ENCODE results near the gene USP19.

USP19 gene

GRCh38 chr3:49134471-49135265 is 14.0 kb upstream of the USP19 start:
- DNase-seq (ENCODE audit: low read depth) = no peak

GRCh38 chr3:49133226-49133951 is 12.8 kb upstream of the USP19 start:
- DNase-seq (ENCODE audit: low read depth) = peak; percentile 82

DNA sequence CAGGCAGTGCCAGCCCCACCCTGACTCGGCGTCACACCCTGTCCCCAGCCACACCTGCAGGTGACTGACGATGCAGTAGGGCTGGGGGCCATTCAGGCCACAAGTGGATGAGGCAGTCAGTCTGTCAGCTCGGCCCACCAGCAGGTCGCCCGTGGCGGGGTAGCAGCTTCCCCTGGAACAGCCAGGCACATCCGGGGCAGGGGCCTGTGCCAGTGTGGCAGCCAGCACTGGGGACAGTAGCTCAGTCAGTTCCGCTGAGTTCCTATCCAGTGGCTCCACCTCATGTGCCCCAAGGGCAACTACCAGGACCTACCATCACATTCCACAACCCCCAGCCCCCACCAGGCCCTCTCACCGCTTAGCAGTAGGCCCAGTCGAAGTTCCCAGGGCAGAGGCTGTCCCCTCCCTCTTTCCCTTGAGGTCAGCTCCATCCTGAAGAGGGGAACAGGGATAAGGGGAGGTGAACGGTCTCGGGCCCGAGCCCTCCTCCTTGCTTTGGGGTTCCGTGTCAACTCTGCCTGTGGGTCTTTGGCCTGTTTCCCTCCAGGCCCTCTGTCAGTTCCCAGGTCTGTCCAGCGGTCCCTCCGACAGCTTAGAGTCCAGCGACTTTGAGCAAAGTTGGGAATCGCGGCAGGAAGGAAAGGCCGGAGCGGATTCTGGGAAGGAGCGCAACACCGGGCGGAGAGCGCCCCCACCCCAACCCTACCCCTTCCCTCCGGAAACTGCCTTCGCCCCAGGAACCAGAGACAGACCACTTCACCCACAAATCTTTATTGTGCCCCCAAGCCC is 12.0 kb upstream of the USP19 start, which contains the start of gene LAMB2:
LAMB2 (minus strand) TSS at position 614 of the 789 bp plus-strand sequence; CDS start at position 431, 183 bp downstream.
- DNase-seq (ENCODE audit: low read depth) = peak; percentile 69

GRCh38 chr3:49132073-49132436 is 11.4 kb upstream of the USP19 start:
- DNase-seq (ENCODE audit: low read depth) = no peak

DNA sequence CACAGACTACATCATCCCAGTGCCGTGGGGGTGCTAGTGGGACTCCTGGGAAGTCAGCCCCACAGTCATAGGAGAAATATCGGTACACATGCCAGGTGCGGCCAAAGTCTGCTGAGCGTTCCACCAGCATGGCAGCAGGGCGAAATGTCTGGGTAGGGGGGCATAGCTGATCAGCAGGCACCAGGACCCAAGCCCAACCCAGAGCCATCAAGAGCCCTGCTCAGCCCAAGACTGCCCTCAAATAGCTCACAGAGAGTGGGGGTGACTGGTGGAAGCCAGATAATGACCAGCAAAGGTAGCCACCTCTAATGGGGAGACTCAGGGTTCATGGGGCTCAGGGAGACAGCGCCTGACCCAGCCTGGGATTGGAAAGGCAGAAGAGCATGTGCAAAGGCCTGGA is 11.0 kb upstream of the USP19 start:
- DNase-seq (ENCODE audit: low read depth) = no peak

GRCh38 chr3:49131040-49131439 is 10.4 kb upstream of the USP19 start:
- no peak for DNase-seq (ENCODE audit: low read depth)

DNA sequence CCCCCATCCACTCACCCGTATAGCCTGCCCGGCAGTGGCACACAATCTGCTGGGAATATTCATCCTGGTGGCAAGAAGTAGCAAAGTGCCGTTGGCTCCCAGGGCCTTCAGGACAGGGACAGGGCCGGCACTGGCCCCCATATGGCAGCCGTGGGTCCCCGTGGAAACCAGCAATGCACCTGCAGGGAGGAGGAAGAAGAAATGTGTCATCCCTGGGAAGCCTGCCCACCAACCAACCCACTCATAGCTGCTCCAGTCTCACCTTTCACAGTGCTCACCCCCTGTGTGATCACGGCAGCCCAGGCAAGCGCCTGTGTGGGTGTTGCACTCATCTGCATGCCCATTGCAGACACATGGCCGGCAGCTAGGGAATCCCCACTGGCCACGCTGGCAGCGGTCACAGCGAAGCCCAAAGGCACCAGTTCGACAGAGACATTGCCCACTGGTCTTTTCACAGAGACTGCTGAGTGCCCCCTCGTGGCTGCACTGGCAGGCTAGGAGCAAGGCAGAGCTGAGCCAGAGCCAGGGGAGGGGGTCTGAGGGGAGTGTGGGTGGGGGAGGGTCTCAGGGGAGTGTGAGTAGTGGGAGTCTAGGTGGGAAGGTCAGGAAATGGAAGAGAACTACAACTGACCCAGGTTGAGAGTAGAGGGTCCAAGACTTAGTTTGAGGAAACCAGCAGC is 4.5 kb upstream of the USP19 start:
- DNase-seq (ENCODE audit: low read depth) = no peak

DNA sequence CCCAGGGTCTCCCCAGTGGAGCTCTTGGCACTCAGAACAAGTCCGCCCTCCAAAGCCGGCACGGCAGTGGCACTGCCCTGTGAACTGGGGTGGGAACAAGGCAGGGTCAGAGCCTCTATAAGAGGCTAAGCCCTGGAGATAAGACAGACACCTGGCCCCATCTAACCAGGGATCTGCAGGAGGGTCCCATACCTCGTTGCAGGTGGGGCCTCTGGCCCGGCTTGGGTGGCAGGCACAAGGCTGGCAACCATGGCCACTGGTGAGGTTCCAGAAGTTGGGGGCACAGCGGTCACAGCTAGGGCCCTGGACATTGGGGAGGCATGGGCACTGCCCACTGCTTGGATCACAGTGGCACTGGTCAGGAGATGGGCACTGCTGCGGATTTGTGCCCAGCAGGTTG is 3.6 kb upstream of the USP19 start:
- DNase-seq (ENCODE audit: low read depth) = no peak

GRCh38 chr3:49123687-49124086 is 3.1 kb upstream of the USP19 start:
- no peak for DNase-seq (ENCODE audit: low read depth)

- DNase-seq (ENCODE audit: low read depth) = no peak
Measured at GRCh38 chr3:49122886-49123545, 2.4 kb upstream of the USP19 start.

DNA sequence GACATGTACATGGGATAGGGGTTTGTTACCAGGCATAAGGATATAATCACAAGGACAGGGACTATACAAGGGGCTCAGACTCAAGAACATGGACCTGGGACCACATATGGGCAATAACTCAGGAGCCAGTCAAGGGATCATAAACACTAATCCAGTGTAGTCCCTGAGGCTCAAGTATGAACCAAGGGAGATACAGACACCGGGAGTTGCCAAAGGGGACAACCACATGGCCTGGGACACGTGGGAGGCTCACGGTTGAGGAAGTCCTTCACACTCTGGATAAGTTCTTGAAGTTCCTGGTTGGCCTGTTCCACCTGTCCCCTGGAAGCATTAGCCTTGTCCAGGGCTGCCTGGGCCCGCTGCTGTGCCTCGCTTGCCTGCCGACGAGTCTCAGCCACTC is 1.8 kb upstream of the USP19 start:
- no peak for DNase-seq (ENCODE audit: low read depth)

DNA sequence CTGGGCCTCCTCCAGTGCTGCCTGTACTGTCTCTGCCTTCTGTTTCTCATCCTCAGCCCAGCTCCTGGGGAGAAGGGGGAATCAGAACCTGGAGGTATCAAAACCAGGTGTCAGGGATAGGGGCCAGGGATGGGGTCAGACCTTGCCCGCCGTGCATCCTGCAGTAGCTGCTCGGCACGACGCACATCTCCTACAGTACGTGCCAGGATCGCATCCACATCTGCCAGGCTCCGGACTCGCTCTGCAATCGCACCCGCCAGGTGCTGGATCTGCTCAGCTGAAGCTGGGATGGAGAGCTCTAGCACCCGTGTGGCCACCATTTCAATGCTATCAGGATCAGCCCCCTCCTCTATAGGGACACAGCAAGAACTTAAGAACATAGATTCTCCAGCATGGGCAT is 1.4 kb upstream of the USP19 start:
- DNase-seq (ENCODE audit: low read depth) = no peak

DNA sequence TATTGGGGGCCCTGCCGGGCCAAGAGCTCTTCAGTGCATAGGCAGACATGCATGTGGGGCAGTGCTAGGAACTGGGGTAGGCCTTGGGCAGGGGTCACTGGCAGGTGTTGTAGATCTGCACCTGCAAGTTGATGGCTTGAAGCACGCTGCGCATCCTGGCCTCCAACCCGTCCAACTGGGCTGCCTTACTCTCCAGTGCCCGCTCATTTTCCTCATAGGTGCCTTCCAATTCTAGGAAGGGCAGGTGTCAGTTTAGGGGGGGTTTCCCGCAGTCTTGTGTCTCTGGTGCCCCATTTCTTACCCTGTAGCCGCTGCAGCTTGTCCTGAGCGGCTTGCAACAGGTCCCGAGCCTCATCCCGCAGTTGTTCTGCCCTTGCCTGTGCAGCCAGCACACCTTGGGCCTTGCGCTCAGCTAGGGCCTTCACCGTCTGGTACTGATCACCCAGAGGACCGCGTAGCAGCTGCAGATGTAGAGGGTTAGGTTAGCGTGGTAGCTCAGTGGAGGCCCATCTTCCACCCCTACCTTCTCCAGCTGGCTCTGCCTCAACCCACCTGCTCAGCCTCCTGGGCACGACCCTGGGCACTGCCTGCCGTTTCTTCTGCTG is 611 bp upstream of the USP19 start:
- no peak for DNase-seq (ENCODE audit: low read depth)

- no peak for DNase-seq (ENCODE audit: low read depth)
Measured at GRCh38 chr3:49120096-49120437, 556 bp downstream of the USP19 start.

DNA sequence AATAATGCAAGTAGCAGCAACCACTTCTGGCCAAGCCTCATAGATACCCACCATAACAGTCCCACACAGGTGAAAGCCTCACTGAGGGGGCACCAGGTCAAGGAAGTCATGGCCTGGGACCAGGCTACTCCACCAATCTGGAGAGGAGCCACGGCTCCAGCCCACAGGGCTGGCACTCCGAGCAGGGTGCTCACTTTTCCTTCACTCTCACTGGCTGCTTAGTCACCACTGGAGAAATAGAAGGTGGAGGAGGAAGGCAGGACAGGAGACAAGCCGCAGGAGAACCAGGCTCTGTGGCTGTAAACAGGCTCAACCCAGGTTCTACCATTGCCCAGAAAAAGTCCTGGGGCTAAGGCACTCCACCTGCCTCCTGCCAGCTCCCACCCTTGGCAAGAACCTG is 1.2 kb downstream of the USP19 start:
- DNase-seq (ENCODE audit: low read depth) = no peak

DNA sequence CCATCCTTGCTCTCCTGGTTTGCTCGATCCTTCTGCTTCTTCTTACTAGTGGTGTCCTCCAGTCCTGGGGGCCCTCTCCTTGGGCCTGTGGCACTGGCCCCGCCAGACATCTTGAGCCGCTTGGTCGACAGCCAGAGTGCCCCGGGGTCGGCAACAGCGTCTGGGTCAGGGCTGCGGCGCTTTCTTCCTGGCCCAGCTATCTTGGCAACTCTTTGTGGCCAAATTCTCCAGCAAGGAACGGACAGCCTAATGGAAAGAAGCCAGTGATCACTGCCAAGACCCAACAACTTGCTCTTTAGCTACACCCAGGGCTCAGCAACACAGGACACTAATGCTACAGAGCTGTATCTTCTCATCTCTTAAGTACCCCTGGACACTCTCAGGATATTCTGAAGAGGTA is 1.6 kb downstream of the USP19 start:
- no peak for DNase-seq (ENCODE audit: low read depth)

DNA sequence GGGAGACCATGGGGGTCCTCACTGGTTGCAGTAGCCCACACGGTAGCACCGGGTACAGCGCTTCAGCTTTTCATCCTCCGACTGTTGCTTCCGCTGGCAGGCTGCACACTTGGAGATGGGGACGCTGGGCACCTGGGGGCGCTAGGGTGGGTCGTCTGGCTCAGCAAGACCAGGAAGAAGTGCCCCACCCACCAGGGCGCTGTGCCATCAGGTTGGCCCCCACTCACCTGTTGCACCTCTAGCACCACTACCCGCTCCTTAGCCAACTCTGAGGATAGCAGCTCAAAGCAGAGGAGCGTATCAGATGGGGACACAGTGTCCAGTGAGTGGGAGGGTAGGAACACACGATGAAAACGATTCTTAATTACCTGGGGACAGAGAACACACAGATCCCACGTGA is 8.4 kb downstream of the USP19 start:
- no peak for DNase-seq (ENCODE audit: low read depth)

DNA sequence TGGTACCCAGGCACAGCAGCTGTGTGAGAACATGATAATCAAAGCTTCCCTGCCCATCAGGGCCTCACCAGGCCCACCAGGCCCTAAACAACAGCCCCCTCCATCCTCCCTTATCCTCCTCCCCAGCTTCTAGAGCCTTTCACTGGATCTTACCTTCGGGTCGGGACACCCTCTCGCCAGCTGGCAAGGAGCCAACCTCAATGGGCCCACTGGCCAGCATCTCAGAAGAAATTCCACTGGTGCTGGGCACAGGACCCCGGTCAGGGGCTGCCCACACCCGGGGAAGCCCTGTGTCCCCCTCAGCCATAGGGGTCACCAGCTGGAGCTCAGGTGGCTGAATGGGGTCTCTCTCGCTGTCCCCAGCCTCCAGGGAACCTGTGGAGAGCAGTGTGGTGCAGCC is 9.3 kb downstream of the USP19 start:
- DNase-seq (ENCODE audit: low read depth) = no peak

DNA sequence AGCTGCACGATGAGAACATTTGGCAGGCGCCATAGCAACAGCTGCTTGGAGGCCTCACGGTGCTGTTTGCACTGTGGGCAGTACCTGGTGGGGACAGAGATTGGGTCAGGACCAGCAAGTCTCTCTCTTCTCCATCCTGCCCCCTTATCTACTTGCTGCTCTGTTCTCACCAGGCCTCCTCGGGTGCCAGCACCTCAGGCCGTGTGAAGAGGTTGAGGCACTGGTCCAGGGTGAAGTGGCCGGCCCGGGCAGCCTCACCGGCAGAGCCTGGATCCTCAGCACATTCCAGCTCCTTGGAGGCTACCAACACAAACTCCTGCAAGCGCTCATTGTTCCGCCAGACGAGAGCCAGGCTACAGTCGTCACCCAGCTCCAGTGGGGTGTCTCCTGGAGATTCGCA is 9.8 kb downstream of the USP19 start:
- DNase-seq (ENCODE audit: low read depth) = no peak

DNA sequence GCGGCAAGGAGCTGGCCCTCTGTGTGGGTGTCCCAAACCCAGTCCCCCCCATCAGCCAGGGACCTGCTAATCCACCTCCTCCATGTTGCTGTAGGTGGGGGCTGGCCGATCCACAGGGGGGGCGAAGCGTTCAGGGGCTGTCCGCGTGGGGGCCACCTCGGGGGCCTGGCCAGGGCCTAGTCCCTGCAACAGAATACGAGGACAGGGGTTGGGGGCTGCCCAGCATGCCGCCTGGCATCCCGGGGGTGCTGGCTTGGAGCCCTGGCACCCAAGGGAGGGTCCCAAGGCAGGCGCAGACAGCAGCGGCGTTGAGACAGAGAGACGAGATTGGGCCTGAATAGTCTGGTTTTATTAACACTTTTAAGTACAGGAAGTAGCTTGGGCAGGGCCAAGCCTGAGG is 12.3 kb downstream of the USP19 start:
- no peak for DNase-seq (ENCODE audit: low read depth)
